Measurements from ENCODE around the gene FBH1. TPM values are rescaled to one million over a fixed set of nuclear protein-coding genes. Genes with fewer than 3 reads are reported as not detected.
"Not testable (repeated sequence)": the region's sequence is repeated elsewhere in the genome, so short reads cannot be mapped to it uniquely, and the experiment has no call there.

Gene FBH1
- polyA plus RNA-seq, 1 experiment, result 65.2 TPM

DNA sequence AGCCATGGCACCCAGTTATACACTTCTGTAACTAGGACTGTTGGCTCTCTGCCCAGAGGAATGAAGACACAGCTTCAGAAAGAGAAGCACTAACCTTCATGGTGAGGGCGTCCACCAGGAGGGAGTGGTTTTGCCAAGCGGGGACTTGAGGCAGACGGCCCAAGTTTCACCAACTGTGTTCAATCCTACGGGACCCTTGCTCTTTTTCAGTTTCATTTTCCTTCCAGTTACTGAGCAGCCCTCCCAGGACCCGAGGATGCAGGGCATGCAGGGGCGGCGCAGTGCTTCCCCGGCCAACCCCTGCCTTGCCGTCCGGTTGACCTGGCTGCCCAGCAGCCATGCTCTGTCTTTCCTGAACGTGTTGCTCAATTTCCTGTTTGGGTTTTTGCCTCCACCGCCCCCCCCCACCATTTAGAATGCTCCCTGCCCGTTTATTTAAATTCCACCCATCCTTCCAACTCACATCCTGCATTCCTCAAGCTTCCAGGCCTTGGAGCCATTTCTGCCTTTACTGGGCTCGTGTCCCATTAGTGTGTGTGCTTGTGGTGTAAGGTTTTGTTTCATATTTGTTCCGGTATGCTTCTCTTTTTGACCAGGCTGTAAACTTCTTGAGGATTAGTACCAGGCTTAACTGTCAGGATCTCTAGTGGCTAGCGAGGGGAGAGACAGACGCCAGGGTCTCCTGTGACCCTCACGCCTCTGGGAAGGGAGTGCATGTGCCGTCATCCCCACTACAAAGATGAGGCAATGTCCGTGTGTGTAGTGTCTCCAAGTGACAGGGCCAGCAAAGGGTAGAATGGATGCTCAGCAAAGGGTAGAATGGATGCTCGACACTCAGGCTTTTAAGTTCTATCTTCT is 55.7 kb downstream of the FBH1 start:
- Histone ChIP-seq H3K9me3 (ENCODE audit: control insufficient read depth, insufficient read depth, low read length) (peaks cover 5% of the 10 kb centered on the region; the same call in 1 of the 2 replicates), H3K4me3 (ENCODE audit: low read depth, low read length) (no peak overlapping the region), H3K27me3 (ENCODE audit: control insufficient read depth, insufficient read depth, low read length) (no peaks in the 10 kb centered on the region), H3K27ac (ENCODE audit: low read depth, low read length) (peak overlapping the region; percentile 100)
- ChIA-PET CTCF (no interaction called here), POLR2A (interaction anchor here (1.0 to 2.6 kb wide), 3 partner anchors 8 to 141 kb away, joined by 5 to 11 read pairs (median 6); partner anchors contain the start of genes ANKRD16 and FBH1)
- TF ChIP-seq, protein P1, sequence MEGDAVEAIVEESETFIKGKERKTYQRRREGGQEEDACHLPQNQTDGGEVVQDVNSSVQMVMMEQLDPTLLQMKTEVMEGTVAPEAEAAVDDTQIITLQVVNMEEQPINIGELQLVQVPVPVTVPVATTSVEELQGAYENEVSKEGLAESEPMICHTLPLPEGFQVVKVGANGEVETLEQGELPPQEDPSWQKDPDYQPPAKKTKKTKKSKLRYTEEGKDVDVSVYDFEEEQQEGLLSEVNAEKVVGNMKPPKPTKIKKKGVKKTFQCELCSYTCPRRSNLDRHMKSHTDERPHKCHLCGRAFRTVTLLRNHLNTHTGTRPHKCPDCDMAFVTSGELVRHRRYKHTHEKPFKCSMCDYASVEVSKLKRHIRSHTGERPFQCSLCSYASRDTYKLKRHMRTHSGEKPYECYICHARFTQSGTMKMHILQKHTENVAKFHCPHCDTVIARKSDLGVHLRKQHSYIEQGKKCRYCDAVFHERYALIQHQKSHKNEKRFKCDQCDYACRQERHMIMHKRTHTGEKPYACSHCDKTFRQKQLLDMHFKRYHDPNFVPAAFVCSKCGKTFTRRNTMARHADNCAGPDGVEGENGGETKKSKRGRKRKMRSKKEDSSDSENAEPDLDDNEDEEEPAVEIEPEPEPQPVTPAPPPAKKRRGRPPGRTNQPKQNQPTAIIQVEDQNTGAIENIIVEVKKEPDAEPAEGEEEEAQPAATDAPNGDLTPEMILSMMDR (IDR thresholded peaks at IDR 0.05; ENCODE audit: low read depth, low read length), result no peak
- peak; percentile 93 for DNase-seq (ENCODE audit: low read depth, low spot score)

DNA sequence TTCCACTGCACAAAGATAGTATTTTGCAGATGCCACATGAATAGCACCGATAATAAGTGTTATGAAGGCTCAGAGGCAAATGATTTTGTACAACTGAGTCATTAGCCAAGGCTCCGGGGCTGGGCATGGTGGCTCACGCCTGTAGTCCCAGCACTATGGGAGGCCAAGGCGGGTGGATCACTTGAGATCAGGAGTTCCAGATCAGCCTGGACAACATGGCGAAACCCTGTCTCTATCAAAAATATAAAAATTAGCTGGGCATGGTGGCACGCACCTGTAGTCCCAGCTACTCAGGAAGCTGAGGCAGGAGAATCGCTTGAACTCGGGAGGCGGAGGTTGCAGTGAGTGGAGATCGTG is 56.4 kb downstream of the FBH1 start:
- CTCF ChIA-PET; H3K27me3 ChIP-seq (ENCODE audit: control insufficient read depth, insufficient read depth, low read length); H3K4me3 ChIP-seq (ENCODE audit: low read depth, low read length); H3K9me3 ChIP-seq (ENCODE audit: control insufficient read depth, insufficient read depth, low read length); DNase-seq (ENCODE audit: low read depth, low spot score): not testable (repeated sequence)
- H3K27ac ChIP-seq (ENCODE audit: low read depth, low read length), result peak overlapping the region; percentile 100
- POLR2A ChIA-PET, result interaction anchor here (1.0 to 2.6 kb wide), 2 partner anchors 8 to 140 kb away, joined by 5 to 6 read pairs; no protein-coding TSS in a partner anchor

DNA sequence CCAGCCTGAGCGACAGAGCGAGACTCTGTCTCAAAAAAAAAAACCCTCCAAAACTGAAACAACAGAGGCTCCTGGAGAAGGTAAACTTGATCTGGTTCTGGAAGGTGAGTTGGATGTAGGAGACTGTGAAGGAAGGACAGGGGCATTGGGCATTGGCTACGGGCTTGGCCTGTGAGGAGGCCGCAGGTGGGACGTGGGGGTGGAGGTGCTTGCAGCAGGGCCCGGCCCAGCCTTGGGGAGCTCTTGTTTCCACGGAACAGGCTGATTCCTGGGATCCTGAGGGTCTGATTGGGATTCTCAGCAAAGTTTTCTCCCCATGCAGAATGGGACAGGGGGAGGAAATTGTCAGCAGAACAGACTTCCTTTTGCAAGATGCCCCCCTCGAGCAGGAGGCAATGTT is 56.7 kb downstream of the FBH1 start:
- peaks cover 5% of the 10 kb centered on the region; the same call in 1 of the 2 replicates for H3K9me3 ChIP-seq (ENCODE audit: control insufficient read depth, insufficient read depth, low read length)
- POLR2A ChIA-PET, result no interaction called here
- TF ChIP-seq, protein P1 (IDR thresholded peaks at IDR 0.05; ENCODE audit: low read depth, low read length), result no peak
- DNase-seq (ENCODE audit: low read depth, low spot score), result no peak
- H3K4me3 ChIP-seq (ENCODE audit: low read depth, low read length), result no peak overlapping the region
- H3K27ac ChIP-seq (ENCODE audit: low read depth, low read length), result no peak overlapping the region
- CTCF ChIA-PET, result no interaction called here
- H3K27me3 ChIP-seq (ENCODE audit: control insufficient read depth, insufficient read depth, low read length), result no peaks in the 10 kb centered on the region

DNA sequence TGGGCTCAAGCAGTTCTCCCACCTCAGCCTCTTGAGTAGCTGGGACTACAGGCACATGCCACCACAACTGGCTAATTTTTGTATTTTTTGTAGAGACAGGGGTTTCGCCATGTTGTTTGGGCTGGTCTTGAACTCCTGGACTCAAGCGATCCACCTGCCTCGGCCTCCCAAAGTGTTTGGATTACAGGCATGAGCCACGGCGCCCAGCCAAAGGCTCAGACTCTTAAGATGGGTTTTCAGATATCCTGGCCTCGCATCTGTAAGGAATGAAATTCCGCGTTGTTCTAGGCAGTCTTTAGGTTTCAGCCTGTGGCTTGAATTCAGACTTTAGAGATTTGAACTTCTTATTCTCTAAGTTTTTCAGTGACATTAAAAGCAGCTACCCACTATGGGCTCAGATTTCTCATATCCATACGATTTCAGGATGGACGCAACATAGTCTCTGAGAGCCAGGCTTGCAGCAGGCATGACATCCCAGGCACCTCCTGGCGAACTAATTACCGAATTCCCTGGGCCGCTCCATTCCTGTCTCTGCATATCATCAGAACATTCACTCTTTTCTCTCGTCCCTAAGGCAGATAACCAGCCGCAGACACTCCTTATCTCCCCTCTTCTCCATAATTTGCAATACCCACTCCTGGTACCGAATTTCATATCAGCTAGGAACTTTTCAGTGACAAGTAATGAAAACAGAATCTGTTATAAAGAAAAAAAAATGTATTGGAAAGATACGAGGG is 57.6 kb downstream of the FBH1 start:
- ChIA-PET CTCF (interaction anchor here (1.2 to 1.3 kb wide), 2 partner anchors 139 to 454 kb away, joined by 3 to 5 read pairs; no protein-coding TSS in a partner anchor), POLR2A (no interaction called here)
- TF ChIP-seq, protein P1 (IDR thresholded peaks at IDR 0.05; ENCODE audit: low read depth, low read length), result no peak
- Histone ChIP-seq H3K27me3 (ENCODE audit: control insufficient read depth, insufficient read depth, low read length) (no peaks in the 10 kb centered on the region), H3K27ac (ENCODE audit: low read depth, low read length) (no peak overlapping the region), H3K4me3 (ENCODE audit: low read depth, low read length) (no peak overlapping the region), H3K9me3 (ENCODE audit: control insufficient read depth, insufficient read depth, low read length) (peaks cover 5% of the 10 kb centered on the region; the same call in 1 of the 2 replicates)
- DNase-seq (ENCODE audit: low read depth, low spot score), result no peak

DNA sequence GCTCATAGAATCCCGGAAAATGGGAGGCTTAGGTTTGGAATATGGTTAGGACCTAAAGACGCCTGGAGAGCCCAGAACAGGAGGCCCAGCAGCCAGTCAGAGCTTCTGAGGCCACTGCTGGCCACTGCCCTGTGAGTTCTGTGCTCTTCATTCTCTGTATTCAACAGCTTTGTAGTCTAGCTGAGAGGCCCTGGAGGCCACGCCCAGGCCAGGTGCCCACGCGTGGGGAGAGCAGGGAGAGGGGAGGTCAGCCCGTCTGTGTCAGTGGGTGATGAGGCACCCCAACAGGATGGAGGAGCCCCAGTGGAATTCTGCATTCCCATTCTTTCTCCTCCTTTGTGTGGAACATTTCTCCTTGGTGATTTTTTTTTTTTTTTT is 58.2 kb downstream of the FBH1 start:
- TF ChIP-seq, protein P1 (IDR thresholded peaks at IDR 0.05; ENCODE audit: low read depth, low read length), result no peak
- Histone ChIP-seq H3K4me3 (ENCODE audit: low read depth, low read length) (no peak overlapping the region), H3K9me3 (ENCODE audit: control insufficient read depth, insufficient read depth, low read length) (peaks cover 5% of the 10 kb centered on the region; the same call in 1 of the 2 replicates), H3K27me3 (ENCODE audit: control insufficient read depth, insufficient read depth, low read length) (no peaks in the 10 kb centered on the region), H3K27ac (ENCODE audit: low read depth, low read length) (no peak overlapping the region)
- ChIA-PET CTCF (interaction anchor here (0.8 to 1.3 kb wide), 3 partner anchors 9 to 454 kb away, joined by 3 to 5 read pairs (median 4); no protein-coding TSS in a partner anchor), POLR2A (no interaction called here)
- no peak for DNase-seq (ENCODE audit: low read depth, low spot score)
